NCI-H524 (cell line): ENCODE measurements around the gene RAB8B.
A peak's percentile ranks its signal among the peaks of the same experiment; 100 is the strongest.

Experiments
- DNase-seq, 2 experiments: peaks; one replicate each; lab custom pipeline; 2025; lab: John Stamatoyannopoulos, UW

RAB8B gene

GRCh38 chr15:63188926-63189871 lies at the start of gene RAB8B:
Gene RAB8B (plus strand): TSS chr15:63189606. CDS start chr15:63189625, 19 bp downstream.
- DNase-seq: peak; percentile 99

DNA sequence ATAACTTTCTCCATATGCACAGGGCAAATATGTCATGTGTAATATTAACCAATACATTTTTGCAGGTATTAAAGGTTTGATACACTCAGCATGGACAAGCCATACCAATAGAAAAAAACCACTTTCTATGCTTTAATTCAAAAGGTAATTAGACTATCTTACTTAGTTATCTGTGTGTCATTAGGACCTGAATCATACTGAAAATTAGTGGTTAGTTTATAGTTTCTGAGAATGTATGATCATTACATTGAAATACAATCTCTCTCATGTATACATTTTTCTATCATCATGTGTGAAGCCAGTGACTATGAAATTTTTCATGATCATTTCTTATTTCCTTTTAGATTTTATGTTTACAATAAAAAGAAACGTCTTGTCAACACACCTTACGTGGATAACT lies 48.5 kb upstream of the RAB8B start:
- no peak for DNase-seq

GRCh38 chr15:63145426-63145825 lies 44.0 kb upstream of the RAB8B start:
- no peak for DNase-seq

DNA sequence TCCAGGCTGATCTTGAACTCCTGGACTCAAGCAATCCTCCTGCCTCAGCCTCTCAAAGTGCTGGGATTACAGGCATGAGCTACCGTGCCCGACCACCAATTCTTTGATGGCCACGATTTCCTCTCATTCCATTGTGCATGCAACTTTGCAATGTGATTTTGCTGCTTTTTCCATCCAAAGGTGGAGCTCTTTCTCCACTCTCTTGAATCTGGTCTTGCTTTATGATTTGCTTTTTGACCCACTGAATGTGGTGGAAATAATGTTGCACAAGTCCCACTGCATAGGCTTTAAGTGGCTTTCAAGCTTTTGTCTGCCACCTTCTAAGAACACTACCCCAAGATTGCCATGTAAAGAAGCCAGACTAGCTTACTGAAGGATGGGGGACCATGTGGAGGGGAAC lies 42.7 kb upstream of the RAB8B start:
- DNase-seq: peak in 1 of 2 experiments; percentile 49

- DNase-seq: no peak
These were observed 37.7 kb upstream of the RAB8B start for GRCh38 chr15:63151665-63152064.

GRCh38 chr15:63155486-63155885 lies 33.9 kb upstream of the RAB8B start:
- no peak for DNase-seq

DNA sequence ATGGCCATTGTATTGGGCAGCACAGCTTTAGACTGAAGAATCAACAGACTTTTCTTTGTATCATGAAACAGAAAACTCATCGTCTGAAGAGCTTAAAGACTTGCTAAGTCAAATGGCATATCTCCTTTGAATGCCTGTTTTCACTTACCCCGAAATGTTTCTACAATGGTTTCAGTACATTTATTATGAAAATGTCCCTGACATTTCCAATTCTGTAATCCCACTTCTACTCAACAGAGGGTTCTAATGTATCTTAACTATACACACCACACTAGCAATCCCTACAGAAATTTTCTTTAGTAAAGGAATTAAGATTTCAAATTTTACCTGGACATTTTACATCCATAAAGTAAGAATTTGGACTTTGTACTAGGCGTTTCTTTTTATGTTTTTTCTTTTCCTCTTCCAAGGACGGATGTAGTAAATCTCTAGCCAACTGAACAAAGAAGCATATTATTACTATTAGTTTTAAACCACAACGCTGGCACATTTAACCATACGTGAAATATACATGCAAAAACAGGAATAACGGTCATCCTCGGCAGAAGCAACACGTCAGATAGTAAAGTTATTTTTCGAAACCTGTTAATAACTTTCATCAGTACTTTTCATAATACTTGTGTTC lies 33.2 kb upstream of the RAB8B start:
- no peak for DNase-seq

- DNase-seq: peak in 1 of 2 experiments; percentile 48
These were observed 32.7 kb upstream of the RAB8B start for GRCh38 chr15:63156755-63157117.

- DNase-seq: peak; percentile 92 to 94
These were observed 32.1 kb upstream of the RAB8B start, which contains the start of gene RPS27L for GRCh38 chr15:63157118-63157843. Gene RPS27L (minus strand): TSS chr15:63157477. CDS start chr15:63157405, 72 bp downstream.

DNA sequence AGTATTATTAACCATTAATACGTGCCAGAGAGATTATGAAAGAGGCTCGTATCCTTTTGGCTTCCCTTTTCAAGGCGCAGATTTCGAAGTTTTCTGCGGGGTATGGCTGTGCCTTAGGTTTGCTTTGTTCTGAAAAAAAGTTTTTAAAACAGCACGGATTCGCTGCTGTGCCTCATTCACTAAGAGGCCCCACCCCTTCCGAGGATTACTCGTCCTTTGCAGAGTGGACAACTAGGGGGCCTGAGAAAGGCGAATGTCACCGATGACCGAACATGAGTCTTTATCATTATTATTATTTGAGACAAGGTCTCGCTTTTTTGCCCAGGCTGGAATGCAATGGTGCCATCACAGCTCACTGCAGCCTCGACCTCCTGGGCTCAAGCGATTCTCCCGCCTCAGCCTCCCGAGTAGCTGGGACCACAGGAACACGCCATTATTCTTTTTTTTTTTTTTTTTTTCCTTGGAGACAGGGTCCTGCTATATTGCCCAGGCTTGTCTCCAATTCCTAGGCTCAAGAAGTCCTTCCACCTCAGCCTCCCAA lies 31.4 kb upstream of the RAB8B start:
- peak in 1 of 2 experiments; percentile 55 for DNase-seq

- no peak for DNase-seq
These were observed 28.8 kb upstream of the RAB8B start for GRCh38 chr15:63160638-63161037.

GRCh38 chr15:63163217-63163616 lies 26.2 kb upstream of the RAB8B start:
- peak; percentile 88 to 98 for DNase-seq

- DNase-seq: no peak
These were observed 24.1 kb upstream of the RAB8B start for GRCh38 chr15:63165166-63165859.

DNA sequence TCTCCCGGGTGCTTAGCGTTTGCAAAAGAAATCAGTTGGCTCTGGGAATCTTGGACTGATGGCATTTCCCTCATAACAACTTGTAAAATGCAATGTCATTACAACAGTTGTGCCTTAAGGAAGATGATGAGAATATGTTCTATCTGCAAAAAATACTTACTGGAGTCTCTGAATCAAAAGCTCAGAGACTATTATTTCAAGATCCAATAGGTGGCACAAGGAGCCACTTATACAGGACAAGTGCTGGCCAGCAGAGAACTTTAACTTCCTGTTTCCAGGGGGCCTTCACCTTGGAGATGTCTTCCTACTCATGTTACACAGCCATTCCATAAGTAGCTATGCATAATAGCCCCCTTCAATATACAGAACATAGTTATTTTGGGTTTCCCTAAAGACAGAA lies 23.2 kb upstream of the RAB8B start:
- DNase-seq: peak in 1 of 2 experiments; percentile 79

DNA sequence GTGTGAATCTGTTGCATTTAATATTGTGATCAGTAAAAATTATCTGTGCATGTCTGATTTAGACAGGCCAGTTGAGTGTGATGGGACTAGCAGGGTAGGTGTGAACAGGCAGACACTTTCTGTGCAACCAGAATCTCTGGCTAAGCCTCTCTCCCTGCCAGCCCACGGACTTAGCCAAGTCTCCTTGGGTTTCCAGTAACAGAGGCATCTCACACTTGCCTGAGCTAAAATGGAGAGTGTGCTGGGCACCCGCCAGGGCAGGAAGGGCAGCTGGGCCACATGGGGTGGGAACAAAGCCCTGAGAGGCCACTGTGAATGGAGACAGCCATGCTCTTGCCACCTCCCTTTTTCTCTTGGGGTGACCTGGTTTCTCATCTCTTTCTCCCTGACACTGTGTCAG lies 19.6 kb upstream of the RAB8B start:
- no peak for DNase-seq

DNA sequence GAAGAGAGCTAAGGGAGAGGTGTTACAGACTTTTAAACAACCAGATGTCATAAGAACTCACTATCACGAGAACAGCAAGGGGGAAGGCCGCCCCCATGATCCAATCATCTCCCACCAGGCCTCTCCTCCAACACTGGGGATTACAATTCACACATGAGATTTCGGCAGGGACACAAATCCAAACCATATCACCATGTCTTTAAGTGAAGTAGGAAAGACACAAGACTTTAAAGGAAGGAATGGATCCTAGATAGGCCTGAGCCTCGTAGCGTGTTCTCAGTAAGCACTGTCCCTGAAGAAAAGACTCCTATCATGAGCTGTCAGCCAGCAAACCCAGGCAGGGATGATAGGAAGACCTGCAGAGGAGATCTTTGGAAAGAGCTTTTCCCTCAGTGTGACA lies 17.0 kb upstream of the RAB8B start:
- no peak for DNase-seq

- peak; percentile 46 to 86 for DNase-seq
These were observed 16.5 kb upstream of the RAB8B start for GRCh38 chr15:63172851-63173451.

DNA sequence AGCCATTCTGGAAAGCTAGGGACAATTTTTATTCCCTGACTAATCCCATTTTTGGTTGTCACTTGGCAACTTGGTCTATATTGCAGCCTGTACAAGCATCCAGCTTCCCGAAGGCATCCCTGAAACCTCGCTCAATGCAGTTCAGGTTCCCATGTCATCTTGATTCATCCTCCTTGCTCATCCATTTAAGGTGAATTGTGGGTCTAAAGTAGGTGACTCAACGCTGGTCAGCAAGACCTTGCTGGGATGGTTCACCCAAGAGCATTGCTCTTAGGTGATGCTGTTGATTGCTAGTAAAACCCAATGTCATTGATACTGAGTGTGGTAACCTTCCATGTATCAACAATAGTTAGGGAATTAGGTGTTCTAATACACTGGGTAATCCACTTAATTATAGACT lies 13.1 kb upstream of the RAB8B start:
- no peak for DNase-seq

GRCh38 chr15:63178034-63178433 lies 11.4 kb upstream of the RAB8B start:
- DNase-seq: peak in 1 of 2 experiments; percentile 70

GRCh38 chr15:63180746-63181145 lies 8.7 kb upstream of the RAB8B start:
- peak; percentile 85 to 98 for DNase-seq

- DNase-seq: peak in 1 of 2 experiments; percentile 35
These were observed 7.8 kb upstream of the RAB8B start for GRCh38 chr15:63181648-63182047.
